A673 (cell line): Measurements from ENCODE around the gene CACNA2D1. TPM values are rescaled to one million over a fixed set of nuclear protein-coding genes. Genes with fewer than 3 reads are reported as not detected.

Source experiments
- BruUV-seq: library from RNA; stranded (reverse); fragments of 400-500 nt; replicated peaks from 2 replicates; lab custom pipeline; 2021; lab: Mats Ljungman, UMichigan
- CTCF ChIA-PET: fragments of 300-600 bp; sonication (Branson Sonifier 250); formaldehyde crosslinking; loops from one replicate; lab custom pipeline; 2022; ENCODE audit warnings: antibody characterized with exemption; lab: Charles Lee
- POLR2A ChIA-PET: fragments of 300-600 bp; sonication (Branson Sonifier 250); formaldehyde crosslinking; loops from one replicate; lab custom pipeline; 2022; ENCODE audit warnings: antibody characterized with exemption; ENCODE audit not compliant: low non-redundant PET; lab: Charles Lee
- DNase-seq: peaks from one replicate; pipeline ENCODE4 v3.0.0-alpha.2; 2015; ENCODE audit warnings: low spot score
- H3K27ac ChIP-seq: fragments of 200-600 bp; sonication (generic); 2 replicates; pipeline ENCODE4 v1.5.1; 2016; ENCODE audit warnings: mixed run types, low read depth, mild to moderate bottlenecking, mixed read lengths, antibody characterized with exemption, low read length; ENCODE audit not compliant: poor library complexity, severe bottlenecking
- H3K27me3 ChIP-seq: fragments of 200-600 bp; sonication (generic); replicated peaks from 2 replicates; pipeline ENCODE4 v1.6.1; 2017; ENCODE audit warnings: mixed run types, low read depth, mild to moderate bottlenecking, mixed read lengths, antibody characterized with exemption, low read length; ENCODE audit not compliant: insufficient read depth, poor library complexity
- H3K36me3 ChIP-seq: fragments of 200-600 bp; sonication (generic); 2 replicates; pipeline ENCODE4 v1.6.1; 2016; ENCODE audit warnings: mixed run types, mild to moderate bottlenecking, mixed read lengths, antibody characterized with exemption, low read length; ENCODE audit not compliant: insufficient read depth, poor library complexity, severe bottlenecking
- H3K4me1 ChIP-seq: fragments of 200-600 bp; sonication (generic); 2 replicates; pipeline ENCODE4 v1.6.1; 2017; ENCODE audit warnings: mixed run types, mild to moderate bottlenecking, mixed read lengths, antibody characterized with exemption, low read length; ENCODE audit not compliant: insufficient read depth, poor library complexity, severe bottlenecking
- H3K4me3 ChIP-seq: fragments of 200-600 bp; sonication (generic); 2 replicates; pipeline ENCODE4 v1.5.1; 2016; ENCODE audit warnings: low read depth, mixed run types, mild to moderate bottlenecking, mixed read lengths, low read length; ENCODE audit not compliant: poor library complexity, severe bottlenecking
- H3K9me3 ChIP-seq: fragments of 200-600 bp; sonication (generic); 2 replicates; pipeline ENCODE4 v1.6.1; 2016; ENCODE audit warnings: mixed run types, low read depth, mild to moderate bottlenecking, mixed read lengths, antibody characterized with exemption, low read length; ENCODE audit not compliant: poor library complexity, severe bottlenecking
- CTCF ChIP-seq: fragments of 300-800, 200-600 bp; sonication (generic); conservative IDR thresholded peaks from 2 replicates; pipeline ENCODE4 v1.5.1; 2017; ENCODE audit warnings: low read depth, mild to moderate bottlenecking, antibody characterized with exemption, low read length, moderate library complexity, mixed read lengths
- EZH2 ChIP-seq: fragments of 200-600 bp; sonication (generic); IDR thresholded peaks from 2 replicates; pipeline ENCODE4 v1.6.1; 2017; ENCODE audit warnings: borderline replicate concordance, low read depth, mild to moderate bottlenecking, mixed read lengths, antibody characterized with exemption, low read length; ENCODE audit not compliant: poor library complexity, severe bottlenecking
- intact Hi-C: fragments of 100-400 bp; cut with micrococcal nuclease; formaldehyde crosslinking; loops from one replicate; pipeline ENCODE4 v1.10.0; 2022; ENCODE audit not compliant: unreplicated experiment
- total RNA-seq: library from RNA; stranded (reverse); gene quantifications from 2 replicates; pipeline ENCODE4 v1.2.3, GENCODE V29; 2021

The CACNA2D1 gene
- total RNA-seq, 1 experiment from 2014 or later, result 49.1 TPM

GRCh38 chr7:82313269-82313668 lies 130.3 kb downstream of the CACNA2D1 start:
- Histone ChIP-seq H3K4me1 (peaks cover 14% of the 10 kb centered on the region), H3K27ac (no peak overlapping the region), H3K36me3 (no peaks in the 10 kb centered on the region), H3K27me3 (no peaks in the 10 kb centered on the region), H3K4me3 (no peak overlapping the region), H3K9me3 (no peaks in the 10 kb centered on the region)
- CTCF ChIA-PET, result no interaction called here
- TF ChIP-seq CTCF (no peak), EZH2 (no peak)
- DNase-seq, result no peak
- POLR2A ChIA-PET, result no interaction called here
- intact Hi-C loops, result no loop called here
- BruUV-seq, result no TSS peak

- Histone ChIP-seq H3K27me3 (no peaks in the 10 kb centered on the region), H3K4me1 (peaks cover 7% of the 10 kb centered on the region), H3K4me3 (no peak overlapping the region), H3K9me3 (no peaks in the 10 kb centered on the region), H3K27ac (no peak overlapping the region), H3K36me3 (no peaks in the 10 kb centered on the region)
- TF ChIP-seq CTCF (no peak), EZH2 (no peak)
- BruUV-seq, result no TSS peak
- ChIA-PET CTCF (no interaction called here), POLR2A (no interaction called here)
- DNase-seq, result no peak
- intact Hi-C loops, result no loop called here
Measured at GRCh38 chr7:82312646-82313045, 130.9 kb downstream of the CACNA2D1 start.

GRCh38 chr7:82305347-82306005 lies 138.1 kb downstream of the CACNA2D1 start:
- TF ChIP-seq EZH2, result no peak
- TF ChIP-seq CTCF, result no peak
- POLR2A ChIA-PET, result no interaction called here
- DNase-seq, result no peak
- no peaks in the 10 kb centered on the region for H3K9me3 ChIP-seq
- BruUV-seq, result no TSS peak
- H3K27me3 ChIP-seq, result no peaks in the 10 kb centered on the region
- intact Hi-C loops, result no loop called here
- no peak overlapping the region for H3K4me3 ChIP-seq
- no peaks in the 10 kb centered on the region for H3K36me3 ChIP-seq
- CTCF ChIA-PET, result no interaction called here
- no peak overlapping the region for H3K27ac ChIP-seq
- peaks cover 1% of the 10 kb centered on the region for H3K4me1 ChIP-seq
